Suppressor macrophage treated with lipopolysaccharide for 4 hours (primary cell): Measurements from ENCODE around the gene STK11.
"Not testable (repeated sequence)": the region's sequence is repeated elsewhere in the genome, so short reads cannot be mapped to it uniquely, and the experiment has no call there.

Experiments
- DNase-seq: peaks from one replicate; pipeline ENCODE4 v3.0.0-alpha.2; 2020

The STK11 gene

GRCh38 chr19:1169411-1169791 is 36.2 kb upstream of the STK11 start:
- DNase-seq = no peak

- no peak for DNase-seq
Observed at GRCh38 chr19:1169921-1170885, 35.4 kb upstream of the STK11 start.

- DNase-seq = no peak
Observed at GRCh38 chr19:1170938-1171754, 34.4 kb upstream of the STK11 start.

- no peak for DNase-seq
Observed at GRCh38 chr19:1171755-1172352, 33.7 kb upstream of the STK11 start.

- DNase-seq = peak; percentile 73
Observed at GRCh38 chr19:1172353-1173158, 33.0 kb upstream of the STK11 start.

GRCh38 chr19:1173159-1173844 is 32.3 kb upstream of the STK11 start:
- peak; percentile 48 for DNase-seq

- peak; percentile 96 for DNase-seq
Observed at GRCh38 chr19:1173845-1174809, 31.5 kb upstream of the STK11 start, which contains the start of gene SBNO2. SBNO2 (minus strand) TSS chr19:1174268; CDS start chr19:1154276, 19,992 bp downstream.

GRCh38 chr19:1177322-1178114 is 28.1 kb upstream of the STK11 start:
- DNase-seq = peak; percentile 92

- DNase-seq = no peak
Observed at GRCh38 chr19:1181606-1182005, 24.0 kb upstream of the STK11 start.

- no peak for DNase-seq
Observed at GRCh38 chr19:1182068-1182467, 23.5 kb upstream of the STK11 start.

GRCh38 chr19:1182727-1183126 is 22.9 kb upstream of the STK11 start:
- no peak for DNase-seq

GRCh38 chr19:1183543-1184172 is 21.9 kb upstream of the STK11 start:
- DNase-seq = no peak

- DNase-seq = no peak
Observed at GRCh38 chr19:1189419-1189818, 16.2 kb upstream of the STK11 start.

- no peak for DNase-seq
Observed at GRCh38 chr19:1199531-1199930, 6.0 kb upstream of the STK11 start.

GRCh38 chr19:1200614-1201013 is 5.0 kb upstream of the STK11 start:
- not testable (repeated sequence) for DNase-seq

- DNase-seq = peak; percentile 29
Observed at GRCh38 chr19:1206150-1206863, 729 bp downstream of the STK11 start.

- no peak for DNase-seq
Observed at GRCh38 chr19:1206864-1207450, 1.4 kb downstream of the STK11 start.

GRCh38 chr19:1208830-1209229 is 3.3 kb downstream of the STK11 start:
- not testable (repeated sequence) for DNase-seq
